ENCODE measurements around the gene DDT. TPM values are rescaled to one million over a fixed set of nuclear protein-coding genes. Genes with fewer than 3 reads are reported as not detected.
"Not testable (repeated sequence)": the region's sequence is repeated elsewhere in the genome, so short reads cannot be mapped to it uniquely, and the experiment has no call there.

DDT gene
- total and polyA plus RNA-seq, 8 donors, result 77.5 to 204 (median 121) TPM

GRCh38 chr22:23997092-23997491, 22.9 kb upstream of the DDT start:
- H3K4me1 ChIP-seq, result no peaks in the 10 kb centered on the region
- ATAC-seq (no peak), DNase-seq (no peak), FAIRE-seq (no peak)
- TF ChIP-seq, protein P1, sequence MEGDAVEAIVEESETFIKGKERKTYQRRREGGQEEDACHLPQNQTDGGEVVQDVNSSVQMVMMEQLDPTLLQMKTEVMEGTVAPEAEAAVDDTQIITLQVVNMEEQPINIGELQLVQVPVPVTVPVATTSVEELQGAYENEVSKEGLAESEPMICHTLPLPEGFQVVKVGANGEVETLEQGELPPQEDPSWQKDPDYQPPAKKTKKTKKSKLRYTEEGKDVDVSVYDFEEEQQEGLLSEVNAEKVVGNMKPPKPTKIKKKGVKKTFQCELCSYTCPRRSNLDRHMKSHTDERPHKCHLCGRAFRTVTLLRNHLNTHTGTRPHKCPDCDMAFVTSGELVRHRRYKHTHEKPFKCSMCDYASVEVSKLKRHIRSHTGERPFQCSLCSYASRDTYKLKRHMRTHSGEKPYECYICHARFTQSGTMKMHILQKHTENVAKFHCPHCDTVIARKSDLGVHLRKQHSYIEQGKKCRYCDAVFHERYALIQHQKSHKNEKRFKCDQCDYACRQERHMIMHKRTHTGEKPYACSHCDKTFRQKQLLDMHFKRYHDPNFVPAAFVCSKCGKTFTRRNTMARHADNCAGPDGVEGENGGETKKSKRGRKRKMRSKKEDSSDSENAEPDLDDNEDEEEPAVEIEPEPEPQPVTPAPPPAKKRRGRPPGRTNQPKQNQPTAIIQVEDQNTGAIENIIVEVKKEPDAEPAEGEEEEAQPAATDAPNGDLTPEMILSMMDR (IDR thresholded peaks at IDR 0.05), result no peak
- H3K36me3 ChIP-seq, result no peaks in the 10 kb centered on the region
- no peak overlapping the region for H3K27ac ChIP-seq
- H3K27me3 ChIP-seq, result no peaks in the 10 kb centered on the region
- intact Hi-C loops (cut with DNase I), result no loop called here
- 46 to 57% methylated on average over 3 of the region's 3 CpGs for WGBS, 2 donors
- no peak overlapping the region for H3K4me3 ChIP-seq
- H3K9me3 ChIP-seq, result no peaks in the 10 kb centered on the region

- ATAC-seq (peak in 3 of 4 donors; percentile 39 to 75 (median 60)), FAIRE-seq (peak; percentile 39), DNase-seq (peak in 1 of 6 donors; percentile 59)
- H3K4me3 ChIP-seq; intact Hi-C loops (cut with DNase I); H3K4me1 ChIP-seq; H3K27me3 ChIP-seq; H3K27ac ChIP-seq; H3K36me3 ChIP-seq; H3K9me3 ChIP-seq: not testable (repeated sequence)
- 34 to 44% methylated on average over 4 of the region's 4 CpGs for WGBS, 2 donors
Measured at GRCh38 chr22:23993581-23994177, 19.4 kb upstream of the DDT start.

GRCh38 chr22:23993080-23993479, 18.8 kb upstream of the DDT start:
- FAIRE-seq; H3K27ac ChIP-seq; DNase-seq; ATAC-seq; H3K27me3 ChIP-seq; H3K4me1 ChIP-seq; H3K9me3 ChIP-seq; H3K36me3 ChIP-seq; H3K4me3 ChIP-seq; intact Hi-C loops (cut with DNase I): not testable (repeated sequence)
- WGBS, 2 donors, result 78 to 79% methylated on average over 2 of the region's 2 CpGs

DNA sequence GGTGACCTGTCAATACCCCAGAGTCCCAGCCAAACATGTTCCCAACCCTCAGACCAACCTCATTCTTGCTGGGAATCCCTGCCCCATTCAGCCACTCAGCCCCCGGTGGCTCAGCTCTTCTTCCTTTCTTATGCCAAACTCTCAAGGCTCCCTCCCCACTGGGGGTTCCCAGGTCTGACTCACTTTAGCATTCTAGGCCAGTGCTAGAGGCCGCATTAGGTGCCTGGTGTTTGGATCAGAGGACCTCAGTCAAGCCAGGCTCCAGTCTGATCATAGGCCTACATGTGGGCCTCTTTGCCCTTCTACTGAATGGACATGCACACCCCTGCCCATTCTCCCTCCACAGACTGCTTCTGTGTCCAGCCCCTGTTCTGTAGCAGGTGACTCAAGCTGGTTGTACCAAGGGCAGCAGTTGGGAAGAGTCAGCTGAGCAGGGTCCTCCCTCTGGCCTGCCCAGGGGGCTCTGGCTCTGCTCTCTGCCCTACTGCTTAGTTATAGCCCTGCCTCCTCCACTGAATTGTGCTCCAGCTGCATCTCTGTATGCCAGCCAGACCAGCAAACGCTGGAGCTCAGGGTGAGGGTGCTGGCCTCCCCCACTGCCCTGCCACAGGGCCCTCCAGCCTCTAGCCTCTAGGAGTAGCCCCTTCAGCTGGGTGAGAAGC, 15.5 kb upstream of the DDT start:
- H3K27ac ChIP-seq; ATAC-seq; H3K27me3 ChIP-seq; H3K4me3 ChIP-seq; DNase-seq; H3K36me3 ChIP-seq; intact Hi-C loops (cut with DNase I); FAIRE-seq; H3K9me3 ChIP-seq; H3K4me1 ChIP-seq: not testable (repeated sequence)
- 90 to 100% methylated on average over 2 of the region's 3 CpGs for WGBS, 2 donors

DNA sequence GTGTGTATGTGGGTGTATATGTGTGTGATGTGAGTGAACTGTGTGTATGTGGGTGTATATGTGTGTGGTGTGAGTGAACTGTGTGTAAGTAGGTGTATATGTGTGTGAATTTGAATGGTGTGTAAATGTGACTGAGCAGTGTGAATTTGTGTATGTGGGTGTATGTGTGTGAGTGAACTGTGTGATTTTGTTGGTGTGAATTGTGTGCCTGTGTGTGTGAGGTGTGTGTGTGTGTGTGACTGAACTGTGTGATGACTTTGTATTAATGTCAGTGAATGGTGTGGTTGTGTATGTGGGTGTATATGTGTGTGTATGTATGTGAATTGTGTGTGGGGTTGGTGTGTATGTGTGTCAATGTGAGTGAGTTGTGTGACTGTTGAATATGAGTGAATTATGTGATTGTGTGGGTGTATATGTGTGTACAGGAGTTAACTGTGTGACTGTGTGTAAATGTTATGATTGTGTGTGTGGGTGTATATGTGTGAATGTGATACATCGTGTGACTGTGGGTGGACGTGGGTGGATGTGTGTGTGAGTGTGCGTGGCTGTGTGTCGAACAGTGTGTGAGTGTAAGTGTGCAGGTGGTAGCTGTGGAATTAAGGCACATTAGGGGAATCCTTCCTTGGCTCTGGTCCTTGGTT, 12.4 kb upstream of the DDT start:
- FAIRE-seq; H3K4me3 ChIP-seq; H3K27me3 ChIP-seq; H3K27ac ChIP-seq; ATAC-seq; H3K36me3 ChIP-seq; intact Hi-C loops (cut with DNase I); H3K9me3 ChIP-seq; DNase-seq; H3K4me1 ChIP-seq: not testable (repeated sequence)
- WGBS, 2 donors, result 81% methylated on average over 4 of the region's 4 CpGs; no CpG with 5 or more reads in 1 of the 2 donors

- ATAC-seq; H3K4me3 ChIP-seq; H3K27ac ChIP-seq; intact Hi-C loops (cut with DNase I); H3K27me3 ChIP-seq; H3K36me3 ChIP-seq; H3K9me3 ChIP-seq; H3K4me1 ChIP-seq; FAIRE-seq: not testable (repeated sequence)
- 72% methylated on average over 8 of the region's 8 CpGs; no CpG with 5 or more reads in 1 of the 2 donors for WGBS, 2 donors
- DNase-seq, result peak in 1 of 6 donors; percentile 7
Measured at GRCh38 chr22:23986089-23986488, 11.8 kb upstream of the DDT start.

- H3K36me3 ChIP-seq, result no peaks in the 10 kb centered on the region
- DNase-seq, result peak in 3 of 6 donors; percentile 33 to 83 (median 39)
- TF ChIP-seq, protein P1 (IDR thresholded peaks at IDR 0.05), result peak in 3 of 4 donors; percentile 32 to 77 (median 42)
- intact Hi-C loops (cut with DNase I), result no loop called here
- H3K27ac ChIP-seq, result no peak overlapping the region
- FAIRE-seq, result no peak
- whole genome bisulfite sequencing, 2 donors, result 46% methylated on average over 6 of the region's 6 CpGs; no CpG with 5 or more reads in 1 of the 2 donors
- no peaks in the 10 kb centered on the region for H3K9me3 ChIP-seq
- no peaks in the 10 kb centered on the region for H3K4me1 ChIP-seq
- peak in 3 of 4 donors; percentile 47 to 72 (median 56) for ATAC-seq
- H3K4me3 ChIP-seq, result no peak overlapping the region
- no peaks in the 10 kb centered on the region for H3K27me3 ChIP-seq
Measured at GRCh38 chr22:23984430-23984829, 10.2 kb upstream of the DDT start.

- ATAC-seq; H3K36me3 ChIP-seq; H3K9me3 ChIP-seq; H3K4me3 ChIP-seq; intact Hi-C loops (cut with DNase I); H3K27ac ChIP-seq; FAIRE-seq; DNase-seq; H3K4me1 ChIP-seq; H3K27me3 ChIP-seq: not testable (repeated sequence)
- WGBS, 2 donors, result 5 to 42% methylated on average over 2 to 4 of the region's 7 CpGs
Measured at GRCh38 chr22:23980567-23980966, 6.3 kb upstream of the DDT start.

GRCh38 chr22:23979557-23980240, 5.5 kb upstream of the DDT start, which contains the start of gene GSTT2:
Gene GSTT2 (plus strand): TSS chr22:23980134.
- H3K4me3 ChIP-seq, H3K27ac ChIP-seq, H3K4me1 ChIP-seq, FAIRE-seq, H3K36me3 ChIP-seq, DNase-seq, H3K27me3 ChIP-seq, H3K9me3 ChIP-seq: not testable (repeated sequence)
- peak; percentile 89 to 93 (median 92) for ATAC-seq
- intact Hi-C loops (cut with DNase I), result loop anchor here in 1 of 3 donors (10.0 kb wide), 1 partner anchor 55 kb away; no protein-coding TSS in a partner anchor
- WGBS, 2 donors, result no CpG with 5 or more reads among the region's 41 CpGs

Measured in pancreas (tissue), 10 donors.